K562 (cell line): ENCODE measurements around the gene ARL6IP4. TPM values are rescaled to one million over a fixed set of nuclear protein-coding genes. Genes with fewer than 3 reads are reported as not detected.

ENCODE experiments used
- CREB1 ChIP-seq, 2 experiments: sonication (generic) in 1 of 2; formaldehyde crosslinking in 1 of 2; IDR thresholded peaks; 2 replicates each; pipeline versions ENCODE4 v1.6.1 to v1.8.0; 2012 to 2022; ENCODE audit warnings: inconsistent platforms in 1 of 2, mild to moderate bottlenecking in 1 of 2, missing genetic modification reagents in 1 of 2, moderate library complexity in 1 of 2
- EP300 ChIP-seq: IDR thresholded peaks from 2 replicates; pipeline ENCODE4 v1.6.1; 2012; ENCODE audit warnings: low read length, improper control_type of control experiment
- FOSL1 ChIP-seq: fragments of 200-800 bp; sonication (Bioruptor generic); conservative IDR thresholded peaks from 2 replicates; pipeline ENCODE4 v1.6.1; 2016; ENCODE audit warnings: missing genetic modification characterization, missing compliant biosample characterization
- FOXK2 ChIP-seq, 2 experiments: fragments of 450-650 bp; IDR thresholded peaks in 1 of 2; conservative IDR thresholded peaks in 1 of 2; 2 replicates each; pipeline ENCODE4 v1.6.1; 2016; ENCODE audit warnings: low read depth in 2 of 2, mild to moderate bottlenecking in 1 of 2
- HDAC8 ChIP-seq: fragments of 450-650 bp; IDR thresholded peaks from 2 replicates; pipeline ENCODE4 v1.6.1; 2016; ENCODE audit warnings: mild to moderate bottlenecking, missing genetic modification characterization, moderate library complexity, missing compliant biosample characterization
- JUN ChIP-seq, 2 experiments: sonication (generic) in 1 of 2; formaldehyde crosslinking in 1 of 2; IDR thresholded peaks; 2 replicates each; pipeline versions ENCODE4 v1.6.1 to v1.8.0; 2012 to 2022; ENCODE audit warnings: borderline replicate concordance in 2 of 2, mild to moderate bottlenecking in 2 of 2, improper control_type of control experiment in 1 of 2, low read depth in 1 of 2, low read length in 1 of 2, missing genetic modification reagents in 1 of 2
- PRPF4 ChIP-seq: fragments of 200-400 bp; formaldehyde crosslinking; IDR thresholded peaks from one replicate; pipeline ENCODE4 v1.6.1; 2017; ENCODE audit warnings: low read length, low read depth, mild to moderate bottlenecking; ENCODE audit not compliant: insufficient read depth, poor library complexity, severe bottlenecking
- PTTG1 ChIP-seq: fragments of 450-650 bp; IDR thresholded peaks from 2 replicates; pipeline ENCODE4 v1.6.1; 2016; ENCODE audit warnings: low read depth, mild to moderate bottlenecking, missing genetic modification characterization, missing compliant biosample characterization
- RCOR1 ChIP-seq, 2 experiments: IDR thresholded peaks; 2 replicates each; pipeline ENCODE4 v1.6.1; 2012; ENCODE audit warnings: low read depth in 2 of 2, low read length in 2 of 2, borderline replicate concordance in 1 of 2, improper control_type of control experiment in 1 of 2
- SMAD4 ChIP-seq: fragments of 250-450 bp; sonication (Bioruptor Pico); conservative IDR thresholded peaks from 2 replicates; pipeline ENCODE4 v1.8.0; 2021; ENCODE audit warnings: inconsistent platforms, mild to moderate bottlenecking, moderate library complexity
- TAF1 ChIP-seq: IDR thresholded peaks from 2 replicates; pipeline ENCODE4 v1.6.1; 2011; ENCODE audit warnings: mild to moderate bottlenecking, low read length, moderate library complexity; ENCODE audit not compliant: insufficient read depth, control insufficient read depth, severe bottlenecking; ENCODE audit errors: extremely low read depth
- polyA plus RNA-seq, 8 experiments: library from polyadenylated mRNA; depleted of rRNA in 4 of 8; stranded (reverse) in 5 of 8; unstranded in 3 of 8; fragments of >200 nt; fragmentation: Nextera tagmentation in 2 of 8; fragmentation: Illumina TruSeq in 1 of 8; extraction: Ambion mirVana in 2 of 8; extraction: Trizol in 1 of 8; gene quantifications; 2 replicates each; pipeline versions ENCODE4 v1.2.1 to v1.2.3, GENCODE V29; 2011 to 2014; ENCODE audit warnings: inconsistent platforms in 1 of 8, missing spikeins in 1 of 8
- total RNA-seq, 7 experiments: library from RNA; depleted of rRNA in 6 of 7; stranded (reverse); fragments of >200 nt in 6 of 7; fragmentation: Illumina TruSeq in 2 of 7; extraction: Trizol in 2 of 7; gene quantifications; 2 replicates each; pipeline versions ENCODE4 v1.2.1 to v1.2.3, GENCODE V29; 2011 to 2021; ENCODE audit warnings: low replicate concordance in 1 of 7
- TF ChIP-seq, protein P1 (sequence below): fragments of 450-650 bp; IDR thresholded peaks from 2 replicates; pipeline ENCODE4 v1.6.1; 2017; ENCODE audit warnings: antibody characterized with exemption, mild to moderate bottlenecking
- TF ChIP-seq, protein P2 (sequence below): IDR thresholded peaks from 2 replicates; pipeline ENCODE4 v1.6.1; 2014; ENCODE audit warnings: antibody characterized with exemption
- TF ChIP-seq, protein P3 (sequence below): sonication (generic); formaldehyde crosslinking; IDR thresholded peaks from 2 replicates; pipeline ENCODE4 v1.8.1; 2023; ENCODE audit warnings: mild to moderate bottlenecking, missing genetic modification reagents
- TF ChIP-seq, protein P4 (sequence below): sonication (generic); formaldehyde crosslinking; IDR thresholded peaks from 2 replicates; pipeline ENCODE4 v1.8.1; 2023; ENCODE audit warnings: mild to moderate bottlenecking, missing genetic modification reagents

ARL6IP4 gene
- total and polyA plus RNA-seq, 9 of the 15 experiments (the other 6 are each of a cell fraction or from before 2014, with no cell fraction given), result 2.4 to 255 (median 151) TPM

DNA sequence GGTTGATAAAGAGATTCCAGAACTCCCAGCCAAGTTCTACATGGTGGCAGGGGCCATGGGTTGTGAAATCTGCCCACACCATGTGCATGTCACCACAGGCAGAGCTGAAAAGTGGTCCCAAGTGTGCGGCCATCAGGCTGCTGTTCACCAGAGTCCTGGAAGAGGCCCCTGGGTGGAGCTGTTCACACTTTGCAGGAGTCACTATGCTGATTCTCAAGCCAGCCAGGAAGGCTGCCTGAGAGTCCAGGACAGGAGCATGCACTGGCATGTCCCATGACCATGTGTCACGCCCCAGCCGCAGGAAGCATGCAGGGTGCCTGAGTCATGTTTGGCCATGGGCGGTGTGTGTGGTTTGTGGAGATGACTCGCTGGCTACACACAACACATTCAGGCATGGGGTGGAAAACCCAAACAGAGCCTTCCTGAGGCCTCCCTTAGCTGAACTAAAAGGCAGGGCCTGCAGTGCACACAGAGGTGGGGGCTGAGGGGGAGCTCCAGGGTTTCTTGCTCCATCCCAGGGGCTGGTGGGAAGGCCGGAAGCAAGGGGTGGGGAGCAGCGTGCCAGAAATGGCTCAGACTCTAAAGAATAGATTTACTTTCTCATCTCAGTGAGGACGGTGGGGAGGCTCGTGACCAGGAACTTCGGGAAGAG lies 33.7 kb upstream of the ARL6IP4 start (continued):
- TF ChIP-seq, protein P1, sequence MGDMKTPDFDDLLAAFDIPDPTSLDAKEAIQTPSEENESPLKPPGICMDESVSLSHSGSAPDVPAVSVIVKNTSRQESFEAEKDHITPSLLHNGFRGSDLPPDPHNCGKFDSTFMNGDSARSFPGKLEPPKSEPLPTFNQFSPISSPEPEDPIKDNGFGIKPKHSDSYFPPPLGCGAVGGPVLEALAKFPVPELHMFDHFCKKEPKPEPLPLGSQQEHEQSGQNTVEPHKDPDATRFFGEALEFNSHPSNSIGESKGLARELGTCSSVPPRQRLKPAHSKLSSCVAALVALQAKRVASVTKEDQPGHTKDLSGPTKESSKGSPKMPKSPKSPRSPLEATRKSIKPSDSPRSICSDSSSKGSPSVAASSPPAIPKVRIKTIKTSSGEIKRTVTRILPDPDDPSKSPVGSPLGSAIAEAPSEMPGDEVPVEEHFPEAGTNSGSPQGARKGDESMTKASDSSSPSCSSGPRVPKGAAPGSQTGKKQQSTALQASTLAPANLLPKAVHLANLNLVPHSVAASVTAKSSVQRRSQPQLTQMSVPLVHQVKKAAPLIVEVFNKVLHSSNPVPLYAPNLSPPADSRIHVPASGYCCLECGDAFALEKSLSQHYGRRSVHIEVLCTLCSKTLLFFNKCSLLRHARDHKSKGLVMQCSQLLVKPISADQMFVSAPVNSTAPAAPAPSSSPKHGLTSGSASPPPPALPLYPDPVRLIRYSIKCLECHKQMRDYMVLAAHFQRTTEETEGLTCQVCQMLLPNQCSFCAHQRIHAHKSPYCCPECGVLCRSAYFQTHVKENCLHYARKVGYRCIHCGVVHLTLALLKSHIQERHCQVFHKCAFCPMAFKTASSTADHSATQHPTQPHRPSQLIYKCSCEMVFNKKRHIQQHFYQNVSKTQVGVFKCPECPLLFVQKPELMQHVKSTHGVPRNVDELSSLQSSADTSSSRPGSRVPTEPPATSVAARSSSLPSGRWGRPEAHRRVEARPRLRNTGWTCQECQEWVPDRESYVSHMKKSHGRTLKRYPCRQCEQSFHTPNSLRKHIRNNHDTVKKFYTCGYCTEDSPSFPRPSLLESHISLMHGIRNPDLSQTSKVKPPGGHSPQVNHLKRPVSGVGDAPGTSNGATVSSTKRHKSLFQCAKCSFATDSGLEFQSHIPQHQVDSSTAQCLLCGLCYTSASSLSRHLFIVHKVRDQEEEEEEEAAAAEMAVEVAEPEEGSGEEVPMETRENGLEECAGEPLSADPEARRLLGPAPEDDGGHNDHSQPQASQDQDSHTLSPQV, result no peak
- no peak for TF ChIP-seq SMAD4 (CRISPR knock-in tag)
- TF ChIP-seq, protein P2, sequence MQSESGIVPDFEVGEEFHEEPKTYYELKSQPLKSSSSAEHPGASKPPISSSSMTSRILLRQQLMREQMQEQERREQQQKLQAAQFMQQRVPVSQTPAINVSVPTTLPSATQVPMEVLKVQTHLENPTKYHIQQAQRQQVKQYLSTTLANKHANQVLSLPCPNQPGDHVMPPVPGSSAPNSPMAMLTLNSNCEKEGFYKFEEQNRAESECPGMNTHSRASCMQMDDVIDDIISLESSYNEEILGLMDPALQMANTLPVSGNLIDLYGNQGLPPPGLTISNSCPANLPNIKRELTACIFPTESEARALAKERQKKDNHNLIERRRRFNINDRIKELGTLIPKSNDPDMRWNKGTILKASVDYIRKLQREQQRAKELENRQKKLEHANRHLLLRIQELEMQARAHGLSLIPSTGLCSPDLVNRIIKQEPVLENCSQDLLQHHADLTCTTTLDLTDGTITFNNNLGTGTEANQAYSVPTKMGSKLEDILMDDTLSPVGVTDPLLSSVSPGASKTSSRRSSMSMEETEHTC, result peak; percentile 76; the same call in 1 of the 2 replicates
- TF ChIP-seq HDAC8 (tag), result no peak
- TF ChIP-seq, protein P3, sequence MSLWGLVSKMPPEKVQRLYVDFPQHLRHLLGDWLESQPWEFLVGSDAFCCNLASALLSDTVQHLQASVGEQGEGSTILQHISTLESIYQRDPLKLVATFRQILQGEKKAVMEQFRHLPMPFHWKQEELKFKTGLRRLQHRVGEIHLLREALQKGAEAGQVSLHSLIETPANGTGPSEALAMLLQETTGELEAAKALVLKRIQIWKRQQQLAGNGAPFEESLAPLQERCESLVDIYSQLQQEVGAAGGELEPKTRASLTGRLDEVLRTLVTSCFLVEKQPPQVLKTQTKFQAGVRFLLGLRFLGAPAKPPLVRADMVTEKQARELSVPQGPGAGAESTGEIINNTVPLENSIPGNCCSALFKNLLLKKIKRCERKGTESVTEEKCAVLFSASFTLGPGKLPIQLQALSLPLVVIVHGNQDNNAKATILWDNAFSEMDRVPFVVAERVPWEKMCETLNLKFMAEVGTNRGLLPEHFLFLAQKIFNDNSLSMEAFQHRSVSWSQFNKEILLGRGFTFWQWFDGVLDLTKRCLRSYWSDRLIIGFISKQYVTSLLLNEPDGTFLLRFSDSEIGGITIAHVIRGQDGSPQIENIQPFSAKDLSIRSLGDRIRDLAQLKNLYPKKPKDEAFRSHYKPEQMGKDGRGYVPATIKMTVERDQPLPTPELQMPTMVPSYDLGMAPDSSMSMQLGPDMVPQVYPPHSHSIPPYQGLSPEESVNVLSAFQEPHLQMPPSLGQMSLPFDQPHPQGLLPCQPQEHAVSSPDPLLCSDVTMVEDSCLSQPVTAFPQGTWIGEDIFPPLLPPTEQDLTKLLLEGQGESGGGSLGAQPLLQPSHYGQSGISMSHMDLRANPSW, result no peak
- no peak for TF ChIP-seq TAF1
- TF ChIP-seq CREB1 (IDR thresholded peaks at IDR 0.05), result no peak
- peak; percentile 46; the same call in 1 of the 2 replicates for TF ChIP-seq CREB1 (CRISPR knock-in tag; IDR thresholded peaks at IDR 0.05)
- peak; percentile 88 for TF ChIP-seq JUN (IDR thresholded peaks at IDR 0.05; ENCODE audit: borderline replicate concordance, low read depth, low read length)
- no peak for TF ChIP-seq JUN (CRISPR knock-in tag; IDR thresholded peaks at IDR 0.05; ENCODE audit: borderline replicate concordance)
- no peak for TF ChIP-seq PRPF4
- peak; percentile 99 for TF ChIP-seq FOSL1 (tag)
- TF ChIP-seq FOXK2 (conservative IDR thresholded peaks at IDR 0.05 in 1 of 2, IDR thresholded peaks at IDR 0.05 in 1 of 2; ENCODE audit: low read depth in 2 of 2), result peak; percentile 45 to 70; a peak in 3 of 4 replicates
- TF ChIP-seq, protein P4, sequence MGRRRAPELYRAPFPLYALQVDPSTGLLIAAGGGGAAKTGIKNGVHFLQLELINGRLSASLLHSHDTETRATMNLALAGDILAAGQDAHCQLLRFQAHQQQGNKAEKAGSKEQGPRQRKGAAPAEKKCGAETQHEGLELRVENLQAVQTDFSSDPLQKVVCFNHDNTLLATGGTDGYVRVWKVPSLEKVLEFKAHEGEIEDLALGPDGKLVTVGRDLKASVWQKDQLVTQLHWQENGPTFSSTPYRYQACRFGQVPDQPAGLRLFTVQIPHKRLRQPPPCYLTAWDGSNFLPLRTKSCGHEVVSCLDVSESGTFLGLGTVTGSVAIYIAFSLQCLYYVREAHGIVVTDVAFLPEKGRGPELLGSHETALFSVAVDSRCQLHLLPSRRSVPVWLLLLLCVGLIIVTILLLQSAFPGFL (CRISPR knock-in tag), result no peak
- peak in 1 of 2 experiments; percentile 22; a peak in 1 of 4 replicates for TF ChIP-seq RCOR1 (IDR thresholded peaks at IDR 0.05; ENCODE audit: borderline replicate concordance in 1 of 2, low read depth in 2 of 2, low read length in 2 of 2)
- peak; percentile 28; the same call in 1 of the 2 replicates for TF ChIP-seq EP300
- TF ChIP-seq PTTG1 (tag), result no peak
